ENCODE measurements around the gene GPR3. TPM values are rescaled to one million over a fixed set of nuclear protein-coding genes. Genes with fewer than 3 reads are reported as not detected.

The GPR3 gene
- total and polyA plus RNA-seq, 8 donors = 0.18 to 0.43 (median 0.27) TPM; not detected in 4

- DNase-seq = peak; percentile 87 to 92
- H3K9me3 ChIP-seq = no peaks in the 10 kb centered on the region
- no peaks in the 10 kb centered on the region for H3K27me3 ChIP-seq
- TF ChIP-seq POLR2A (IDR thresholded peaks at IDR 0.05) (no peak), POLR2AphosphoS5 (IDR thresholded peaks at IDR 0.05) (peak in 1 of 3 donors; percentile 62), EP300 (IDR thresholded peaks at IDR 0.05) (no peak), CTCF (IDR thresholded peaks at IDR 0.05) (peak in 6 of 7 experiments; percentile 46 to 100 (median 94))
- H3K36me3 ChIP-seq = peaks cover 49 to 94% (median 88%) of the 10 kb centered on the region in 4 donors
- 15 to 28% (median 25%) methylated on average over 13 to 40 of the region's 40 CpGs for WGBS, 5 donors
- peak overlapping the region; percentile 45 to 82 (median 69) for H3K27ac ChIP-seq
- peaks cover 16 to 39% (median 29%) of the 10 kb centered on the region in 4 donors for H3K4me1 ChIP-seq
- peak overlapping the region; percentile 29 to 47 (median 34) for H3K4me3 ChIP-seq
- intact Hi-C loops (cut with DNase I; ENCODE audit: low total_unique reads) = loop anchor here (5.0 kb wide), 1 partner anchor 35 kb away; the partner anchor contains the start of gene GPR3
These were observed 35.0 kb upstream of the GPR3 start for GRCh38 chr1:27357281-27358037.

- 90 to 96% (median 94%) methylated on average over 17 to 21 of the region's 21 CpGs for WGBS, 5 donors
- H3K27ac ChIP-seq = peak overlapping the region in 1 of 5 donors; percentile 71
- no peaks in the 10 kb centered on the region for H3K27me3 ChIP-seq
- no peak for DNase-seq
- peaks cover 51 to 96% (median 92%) of the 10 kb centered on the region in 4 donors for H3K36me3 ChIP-seq
- intact Hi-C loops (cut with DNase I; ENCODE audit: low total_unique reads) = loop anchor here (5.0 kb wide), 1 partner anchor 34 kb away; the partner anchor contains the start of gene GPR3
- TF ChIP-seq CTCF (IDR thresholded peaks at IDR 0.05) (no peak), EP300 (IDR thresholded peaks at IDR 0.05) (no peak), POLR2AphosphoS5 (IDR thresholded peaks at IDR 0.05) (no peak), POLR2A (IDR thresholded peaks at IDR 0.05) (no peak)
- H3K4me3 ChIP-seq = peak overlapping the region in 1 of 4 donors; percentile 47
- H3K4me1 ChIP-seq = peaks cover 16 to 39% (median 29%) of the 10 kb centered on the region in 4 donors
- H3K9me3 ChIP-seq = no peaks in the 10 kb centered on the region
These were observed 34.1 kb upstream of the GPR3 start for GRCh38 chr1:27358038-27358927.

GRCh38 chr1:27358928-27359313 lies 33.5 kb upstream of the GPR3 start:
- no peak for DNase-seq
- 93 to 99% (median 96%) methylated on average over 5 of the region's 5 CpGs for WGBS, 5 donors
- H3K4me3 ChIP-seq = no peak overlapping the region
- no peak overlapping the region for H3K27ac ChIP-seq
- H3K4me1 ChIP-seq = peaks cover 17 to 43% (median 29%) of the 10 kb centered on the region in 4 donors
- no peaks in the 10 kb centered on the region for H3K9me3 ChIP-seq
- H3K27me3 ChIP-seq = no peaks in the 10 kb centered on the region
- no peak for TF ChIP-seq POLR2A (IDR thresholded peaks at IDR 0.05)
- no peak for TF ChIP-seq EP300 (IDR thresholded peaks at IDR 0.05)
- TF ChIP-seq CTCF (IDR thresholded peaks at IDR 0.05) = no peak
- no peak for TF ChIP-seq POLR2AphosphoS5 (IDR thresholded peaks at IDR 0.05)
- H3K36me3 ChIP-seq = peaks cover 58 to 96% (median 92%) of the 10 kb centered on the region in 4 donors
- intact Hi-C loops (cut with DNase I; ENCODE audit: low total_unique reads) = loop anchor here (5.0 kb wide), 1 partner anchor 33 kb away; the partner anchor contains the start of gene GPR3

- peak overlapping the region in 1 of 4 donors; percentile 44 for H3K4me3 ChIP-seq
- peaks cover 26 to 52% (median 35%) of the 10 kb centered on the region in 4 donors for H3K4me1 ChIP-seq
- H3K36me3 ChIP-seq = peaks cover 61 to 95% (median 88%) of the 10 kb centered on the region in 4 donors
- intact Hi-C loops (cut with DNase I; ENCODE audit: low total_unique reads) = loop anchor here (5.0 kb wide), 1 partner anchor 33 kb away; the partner anchor contains the start of gene GPR3
- H3K9me3 ChIP-seq = no peaks in the 10 kb centered on the region
- 59 to 70% (median 67%) methylated on average over 8 to 9 of the region's 9 CpGs for WGBS, 5 donors
- no peak overlapping the region for H3K27ac ChIP-seq
- H3K27me3 ChIP-seq = no peaks in the 10 kb centered on the region
- DNase-seq = no peak
- TF ChIP-seq EP300 (IDR thresholded peaks at IDR 0.05) (no peak), CTCF (IDR thresholded peaks at IDR 0.05) (no peak), POLR2A (IDR thresholded peaks at IDR 0.05) (no peak), POLR2AphosphoS5 (IDR thresholded peaks at IDR 0.05) (no peak)
These were observed 32.6 kb upstream of the GPR3 start for GRCh38 chr1:27359822-27360158.

Data from stomach (tissue), 9 donors.